Osteocyte (in vitro differentiated cells): ENCODE results near the gene NUDT3. TPM values are rescaled to one million over a fixed set of nuclear protein-coding genes. Genes with fewer than 3 reads are reported as not detected.

Source experiments
- DNase-seq: peaks from one replicate; pipeline ENCODE4 v3.0.0; 2021; ENCODE audit warnings: mixed read lengths; ENCODE audit not compliant: unreplicated experiment; ENCODE audit errors: extremely low spot score
- H3K27ac Mint-ChIP-seq: one replicate; pipeline ENCODE4 v1.8.0; 2021; ENCODE audit warnings: mild to moderate bottlenecking, mixed read lengths; ENCODE audit not compliant: unreplicated experiment
- H3K27me3 Mint-ChIP-seq: one replicate; pipeline ENCODE4 v1.8.0; 2021; ENCODE audit warnings: mixed read lengths; ENCODE audit not compliant: unreplicated experiment
- H3K36me3 Mint-ChIP-seq: one replicate; pipeline ENCODE4 v1.8.0; 2021; ENCODE audit warnings: mixed read lengths; ENCODE audit not compliant: unreplicated experiment
- H3K4me1 Mint-ChIP-seq: one replicate; pipeline ENCODE4 v1.8.0; 2021; ENCODE audit warnings: mixed read lengths; ENCODE audit not compliant: unreplicated experiment
- H3K4me3 Mint-ChIP-seq: one replicate; pipeline ENCODE4 v1.8.0; 2021; ENCODE audit warnings: mild to moderate bottlenecking, moderate library complexity, mixed read lengths; ENCODE audit not compliant: unreplicated experiment
- H3K9me3 Mint-ChIP-seq: one replicate; pipeline ENCODE4 v1.8.0; 2021; ENCODE audit warnings: mixed read lengths; ENCODE audit not compliant: unreplicated experiment
- CTCF ChIP-seq: fragments of 200-600 bp; sonication (generic); IDR thresholded peaks from 2 replicates; pipeline ENCODE4 v1.5.0; 2021; ENCODE audit warnings: antibody characterized with exemption, mild to moderate bottlenecking, moderate library complexity
- total RNA-seq: library from RNA; stranded (reverse); gene quantifications from 2 replicates; pipeline ENCODE4 v1.2.1, GENCODE V29; 2021

The NUDT3 gene
- total RNA-seq, 1 donor from 2014 or later = 32.0 TPM

- no peak overlapping the region for H3K27ac Mint-ChIP-seq
- no peak overlapping the region for H3K4me3 Mint-ChIP-seq
- H3K4me1 Mint-ChIP-seq = peaks cover 41% of the 10 kb centered on the region
- no peaks in the 10 kb centered on the region for H3K9me3 Mint-ChIP-seq
- TF ChIP-seq CTCF = no peak
- no peak for DNase-seq
- no peaks in the 10 kb centered on the region for H3K27me3 Mint-ChIP-seq
- H3K36me3 Mint-ChIP-seq = peaks cover 33% of the 10 kb centered on the region
Observed at GRCh38 chr6:34281702-34282334, 110.7 kb downstream of the NUDT3 start.

- Mint-ChIP-seq H3K36me3 (peaks cover 33% of the 10 kb centered on the region), H3K4me1 (peaks cover 27% of the 10 kb centered on the region), H3K27me3 (no peaks in the 10 kb centered on the region), H3K27ac (no peak overlapping the region), H3K9me3 (no peaks in the 10 kb centered on the region), H3K4me3 (no peak overlapping the region)
- DNase-seq = no peak
- TF ChIP-seq CTCF = no peak
Observed at GRCh38 chr6:34280216-34280615, 112.3 kb downstream of the NUDT3 start.

GRCh38 chr6:34278833-34279232 is 113.6 kb downstream of the NUDT3 start:
- no peak for TF ChIP-seq CTCF
- H3K36me3 Mint-ChIP-seq = peaks cover 32% of the 10 kb centered on the region
- no peak overlapping the region for H3K27ac Mint-ChIP-seq
- DNase-seq = no peak
- H3K4me1 Mint-ChIP-seq = peaks cover 13% of the 10 kb centered on the region
- H3K27me3 Mint-ChIP-seq = no peaks in the 10 kb centered on the region
- H3K4me3 Mint-ChIP-seq = no peak overlapping the region
- H3K9me3 Mint-ChIP-seq = no peaks in the 10 kb centered on the region

GRCh38 chr6:34277763-34278112 is 114.7 kb downstream of the NUDT3 start:
- H3K4me1 Mint-ChIP-seq = peaks cover 5% of the 10 kb centered on the region
- H3K27ac Mint-ChIP-seq = no peak overlapping the region
- H3K4me3 Mint-ChIP-seq = no peak overlapping the region

More at GRCh38 chr6:34277763-34278112, 114.7 kb downstream of the NUDT3 start:
- DNase-seq = no peak
- Mint-ChIP-seq H3K9me3 (no peaks in the 10 kb centered on the region), H3K36me3 (peaks cover 31% of the 10 kb centered on the region), H3K27me3 (no peaks in the 10 kb centered on the region)
- TF ChIP-seq CTCF = no peak
